Measurements from ENCODE around the gene SKAP1. TPM values are rescaled to one million over a fixed set of nuclear protein-coding genes. Genes with fewer than 3 reads are reported as not detected.

SKAP1 gene
- total and polyA plus RNA-seq, 2 donors from 2014 or later = 34.8 to 42.6 TPM

DNA sequence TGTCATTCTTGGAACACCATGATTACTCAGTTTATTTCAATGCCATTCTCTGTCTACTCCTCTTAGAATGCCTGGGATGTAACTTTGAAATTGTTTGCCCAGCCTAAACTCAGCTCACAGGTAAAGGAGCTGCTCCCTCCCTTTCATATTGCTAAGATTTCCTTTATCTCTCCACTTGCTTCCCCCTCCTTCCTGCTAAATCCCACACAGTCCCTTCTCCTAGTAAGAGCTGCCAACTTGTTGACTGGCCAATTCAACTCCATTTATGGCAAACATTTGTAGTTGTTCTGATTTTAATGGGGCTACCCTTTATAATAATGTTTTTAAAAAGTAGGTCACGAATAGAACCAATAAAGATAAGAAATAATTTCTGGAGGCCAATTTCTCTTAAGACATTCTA lies 146.1 kb downstream of the SKAP1 start:
- Histone ChIP-seq H3K4me1 (ENCODE audit: control insufficient read depth in 2 of 3, insufficient read depth in 2 of 3, low read depth in 1 of 3, low read length in 3 of 3) (no peaks in the 10 kb centered on the region), H3K36me3 (ENCODE audit: control insufficient read depth in 2 of 3, insufficient read depth in 3 of 3, low read length in 3 of 3) (no peaks in the 10 kb centered on the region), H3K27ac (ENCODE audit: low read depth in 2 of 2, low read length in 2 of 2) (no peak overlapping the region), H3K9ac (ENCODE audit: low read length in 3 of 3) (no peak overlapping the region), H3K27me3 (ENCODE audit: control insufficient read depth, insufficient read depth, low read length) (no peaks in the 10 kb centered on the region), H3K4me3 (ENCODE audit: low read length in 3 of 3) (no peak overlapping the region), H3K9me3 (ENCODE audit: control insufficient read depth in 2 of 3, insufficient read depth in 1 of 3, low read length in 3 of 3) (no peaks in the 10 kb centered on the region)
- DNase-seq = no peak
- intact Hi-C loops (cut with DNase I) = no loop called here
- TF ChIP-seq, protein P1, sequence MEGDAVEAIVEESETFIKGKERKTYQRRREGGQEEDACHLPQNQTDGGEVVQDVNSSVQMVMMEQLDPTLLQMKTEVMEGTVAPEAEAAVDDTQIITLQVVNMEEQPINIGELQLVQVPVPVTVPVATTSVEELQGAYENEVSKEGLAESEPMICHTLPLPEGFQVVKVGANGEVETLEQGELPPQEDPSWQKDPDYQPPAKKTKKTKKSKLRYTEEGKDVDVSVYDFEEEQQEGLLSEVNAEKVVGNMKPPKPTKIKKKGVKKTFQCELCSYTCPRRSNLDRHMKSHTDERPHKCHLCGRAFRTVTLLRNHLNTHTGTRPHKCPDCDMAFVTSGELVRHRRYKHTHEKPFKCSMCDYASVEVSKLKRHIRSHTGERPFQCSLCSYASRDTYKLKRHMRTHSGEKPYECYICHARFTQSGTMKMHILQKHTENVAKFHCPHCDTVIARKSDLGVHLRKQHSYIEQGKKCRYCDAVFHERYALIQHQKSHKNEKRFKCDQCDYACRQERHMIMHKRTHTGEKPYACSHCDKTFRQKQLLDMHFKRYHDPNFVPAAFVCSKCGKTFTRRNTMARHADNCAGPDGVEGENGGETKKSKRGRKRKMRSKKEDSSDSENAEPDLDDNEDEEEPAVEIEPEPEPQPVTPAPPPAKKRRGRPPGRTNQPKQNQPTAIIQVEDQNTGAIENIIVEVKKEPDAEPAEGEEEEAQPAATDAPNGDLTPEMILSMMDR (IDR thresholded peaks at IDR 0.05; ENCODE audit: borderline replicate concordance, extremely low read depth, insufficient read depth) = no peak
- no peak for FAIRE-seq

DNA sequence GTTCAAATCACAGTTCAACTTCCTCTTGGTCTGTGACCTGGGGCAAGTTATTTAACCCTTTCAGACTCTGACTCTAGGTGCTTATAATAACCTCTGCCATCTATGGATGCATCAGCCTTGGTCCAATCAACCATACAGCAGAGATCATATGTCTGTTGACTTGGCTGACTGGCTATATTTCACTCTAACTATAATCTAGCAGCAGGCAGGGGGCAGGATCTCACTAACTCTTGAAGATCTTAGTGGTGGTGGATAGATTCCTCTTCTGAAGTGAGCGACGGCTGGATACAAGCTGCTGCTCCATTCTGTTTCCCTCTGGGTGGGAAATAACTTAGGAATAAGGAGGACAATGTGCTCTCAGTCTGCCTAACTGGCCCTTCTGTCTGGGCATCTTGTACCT lies 146.6 kb downstream of the SKAP1 start:
- DNase-seq = peak in 2 of 5 donors; percentile 36 to 61

DNA sequence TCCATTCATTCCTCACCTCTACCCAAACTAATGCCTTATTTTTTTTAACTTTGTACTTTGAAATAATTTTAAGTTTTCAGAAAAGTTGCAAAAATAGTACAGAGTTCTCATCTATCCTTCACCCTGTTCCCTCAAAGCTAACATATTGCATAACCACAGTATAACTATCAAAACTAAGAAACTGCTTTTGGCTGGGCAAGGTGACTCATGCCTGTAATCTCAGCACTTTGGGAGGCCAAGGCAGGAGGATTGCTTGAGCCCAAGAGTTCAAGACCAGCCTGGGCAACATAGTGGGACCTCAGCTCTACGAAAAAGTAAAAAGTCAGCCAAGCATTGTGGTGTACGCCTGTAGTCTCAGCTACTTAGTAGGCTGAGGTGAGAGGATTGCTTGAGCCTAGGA lies 147.7 kb downstream of the SKAP1 start:
- Histone ChIP-seq H3K4me3 (ENCODE audit: low read length in 3 of 3) (no peak overlapping the region), H3K4me1 (ENCODE audit: control insufficient read depth in 2 of 3, insufficient read depth in 2 of 3, low read depth in 1 of 3, low read length in 3 of 3) (no peaks in the 10 kb centered on the region), H3K9me3 (ENCODE audit: control insufficient read depth in 2 of 3, insufficient read depth in 1 of 3, low read length in 3 of 3) (no peaks in the 10 kb centered on the region), H3K27ac (ENCODE audit: low read depth in 2 of 2, low read length in 2 of 2) (no peak overlapping the region), H3K27me3 (ENCODE audit: control insufficient read depth, insufficient read depth, low read length) (no peaks in the 10 kb centered on the region), H3K36me3 (ENCODE audit: control insufficient read depth in 2 of 3, insufficient read depth in 3 of 3, low read length in 3 of 3) (no peaks in the 10 kb centered on the region), H3K9ac (ENCODE audit: low read length in 3 of 3) (no peak overlapping the region)
- TF ChIP-seq, protein P1 (IDR thresholded peaks at IDR 0.05; ENCODE audit: borderline replicate concordance, extremely low read depth, insufficient read depth) = no peak
- DNase-seq = no peak
- intact Hi-C loops (cut with DNase I) = no loop called here
- no peak for FAIRE-seq

More for the DNA sequence above, 146.6 kb downstream of the SKAP1 start:
- no peaks in the 10 kb centered on the region for H3K27me3 ChIP-seq (ENCODE audit: control insufficient read depth, insufficient read depth, low read length)
- no peaks in the 10 kb centered on the region for H3K4me1 ChIP-seq (ENCODE audit: control insufficient read depth in 2 of 3, insufficient read depth in 2 of 3, low read depth in 1 of 3, low read length in 3 of 3)
- H3K4me3 ChIP-seq (ENCODE audit: low read length in 3 of 3) = no peak overlapping the region
- intact Hi-C loops (cut with DNase I) = no loop called here
- no peak for FAIRE-seq
- H3K27ac ChIP-seq (ENCODE audit: low read depth in 2 of 2, low read length in 2 of 2) = no peak overlapping the region
- no peak overlapping the region for H3K9ac ChIP-seq (ENCODE audit: low read length in 3 of 3)
- H3K9me3 ChIP-seq (ENCODE audit: control insufficient read depth in 2 of 3, insufficient read depth in 1 of 3, low read length in 3 of 3) = no peaks in the 10 kb centered on the region
- TF ChIP-seq, protein P1 (IDR thresholded peaks at IDR 0.05; ENCODE audit: borderline replicate concordance, extremely low read depth, insufficient read depth) = no peak
- no peaks in the 10 kb centered on the region for H3K36me3 ChIP-seq (ENCODE audit: control insufficient read depth in 2 of 3, insufficient read depth in 3 of 3, low read length in 3 of 3)

Measured in kidney (tissue), 14 donors.